Spleen (tissue), 11 donors: ENCODE measurements around the gene TUBB4A. TPM values are rescaled to one million over a fixed set of nuclear protein-coding genes. Genes with fewer than 3 reads are reported as not detected.

Experiments
- DNase-seq: peaks from one replicate; pipeline ENCODE4 v3.0.0-alpha.2; 2020
- H3K27ac ChIP-seq, 8 donors: fragments of 200-600 bp; sonication (generic) in 7 of 8; 1 replicate in 4 of 8; 2 replicates in 4 of 8; pipeline versions ENCODE4 v1.5.0 to v1.8.0; 2016 to 2021; ENCODE audit warnings: inconsistent platforms in 4 of 8, mild to moderate bottlenecking in 4 of 8, moderate library complexity in 1 of 8
- H3K27me3 ChIP-seq, 7 donors: fragments of 200-600 bp; sonication (generic) in 6 of 7; replicated peaks in 1 of 7; 1 replicate in 4 of 7; 2 replicates in 3 of 7; pipeline versions ENCODE4 v1.5.0 to v1.8.0; 2016 to 2021; ENCODE audit warnings: inconsistent platforms in 3 of 7, mild to moderate bottlenecking in 1 of 7
- H3K36me3 ChIP-seq, 6 donors: fragments of 200-600 bp; sonication (generic) in 5 of 6; 1 replicate in 4 of 6; 2 replicates in 2 of 6; pipeline versions ENCODE4 v1.5.0 to v1.8.0; 2016 to 2021; ENCODE audit warnings: inconsistent platforms in 2 of 6
- H3K4me1 ChIP-seq, 6 donors: fragments of 200-600 bp; sonication (generic) in 5 of 6; 1 replicate in 3 of 6; 2 replicates in 3 of 6; pipeline versions ENCODE4 v1.5.0 to v1.8.0; 2016 to 2021; ENCODE audit warnings: inconsistent platforms in 3 of 6
- H3K4me3 ChIP-seq, 8 donors: fragments of 200-600 bp; sonication (generic) in 7 of 8; 1 replicate in 4 of 8; 2 replicates in 4 of 8; pipeline versions ENCODE4 v1.5.0 to v1.8.0; 2016 to 2021; ENCODE audit warnings: inconsistent platforms in 4 of 8, mild to moderate bottlenecking in 4 of 8, moderate library complexity in 2 of 8
- H3K9me3 ChIP-seq, 8 donors: fragments of 200-600 bp; sonication (generic) in 7 of 8; 1 replicate in 4 of 8; 2 replicates in 4 of 8; pipeline versions ENCODE4 v1.5.0 to v1.8.0; 2016 to 2021; ENCODE audit warnings: inconsistent platforms in 4 of 8
- CTCF ChIP-seq, 11 experiments: fragments of 200-600 bp in 7 of 11; fragments of 450-650 bp in 4 of 11; sonication (generic) in 4 of 11; IDR thresholded peaks in 8 of 11; conservative IDR thresholded peaks in 3 of 11; 1 replicate in 7 of 11; 2 replicates in 4 of 11; pipeline versions ENCODE4 v1.4.0 to v1.8.0; 2016 to 2021; ENCODE audit warnings: antibody characterized with exemption in 11 of 11, inconsistent platforms in 4 of 11, mild to moderate bottlenecking in 1 of 11
- POLR2A ChIP-seq, 3 donors: fragments of 450-650 bp; IDR thresholded peaks; one replicate each; pipeline ENCODE4 v1.5.1; 2017; ENCODE audit warnings: antibody characterized with exemption in 3 of 3, mild to moderate bottlenecking in 1 of 3
- POLR2AphosphoS5 ChIP-seq, 3 donors: sonication (generic); formaldehyde crosslinking; IDR thresholded peaks; one replicate each; pipeline ENCODE4 v1.5.1; 2017; ENCODE audit warnings: antibody characterized with exemption in 3 of 3
- WGBS, 5 donors: extraction: QIAGEN DNeasy Blood & Tissue Kit in 3 of 5; methylation state at CpG; one replicate each; pipeline versions ENCODE4 v1.1.5 to v1.1.7; 2013 to 2018; 5-methylcytosine and 5-hydroxymethylcytosine counted together
- intact Hi-C: fragments of 100-400 bp; cut with DNase I; formaldehyde crosslinking; loops from one replicate; pipeline ENCODE4 v1.15.0; 2023; ENCODE audit warnings: low total_unique reads
- polyA plus RNA-seq, 3 donors: library from polyadenylated mRNA; stranded (reverse); fragments of 200-250 nt; gene quantifications; one replicate each; pipeline ENCODE4 v1.2.1, GENCODE V29; 2013
- total RNA-seq, 7 donors: library from RNA; depleted of rRNA in 3 of 7; stranded (reverse); fragments of >200 nt in 3 of 7; fragmentation: NEBNext Ultra II Directional in 4 of 7; extraction: Animal tissue kit (Norgen Biotek cat#: 25700) in 4 of 7; gene quantifications; one replicate each; pipeline versions ENCODE4 v1.1.0 to v1.2.1, GENCODE V29; 2016 to 2021
- donor health status: healthy with polysubstance abuse.
- donor health status: DM: no; HTN: no; CAD: no; lungs with moderate emphysema.
- donor health status: DM: no; HTN: no; CAD: no.
- donor health status: Bipolar disorder and iron deficiency.
- donor health status: healthy.
- donor health status: DM: no; HTN: no; CAD: no.
- donor health status: DM: yes; HTN: yes; CAD: no.

Gene TUBB4A
- total and polyA plus RNA-seq, 10 donors: 1.7 to 23.8 (median 15.8) TPM

DNA sequence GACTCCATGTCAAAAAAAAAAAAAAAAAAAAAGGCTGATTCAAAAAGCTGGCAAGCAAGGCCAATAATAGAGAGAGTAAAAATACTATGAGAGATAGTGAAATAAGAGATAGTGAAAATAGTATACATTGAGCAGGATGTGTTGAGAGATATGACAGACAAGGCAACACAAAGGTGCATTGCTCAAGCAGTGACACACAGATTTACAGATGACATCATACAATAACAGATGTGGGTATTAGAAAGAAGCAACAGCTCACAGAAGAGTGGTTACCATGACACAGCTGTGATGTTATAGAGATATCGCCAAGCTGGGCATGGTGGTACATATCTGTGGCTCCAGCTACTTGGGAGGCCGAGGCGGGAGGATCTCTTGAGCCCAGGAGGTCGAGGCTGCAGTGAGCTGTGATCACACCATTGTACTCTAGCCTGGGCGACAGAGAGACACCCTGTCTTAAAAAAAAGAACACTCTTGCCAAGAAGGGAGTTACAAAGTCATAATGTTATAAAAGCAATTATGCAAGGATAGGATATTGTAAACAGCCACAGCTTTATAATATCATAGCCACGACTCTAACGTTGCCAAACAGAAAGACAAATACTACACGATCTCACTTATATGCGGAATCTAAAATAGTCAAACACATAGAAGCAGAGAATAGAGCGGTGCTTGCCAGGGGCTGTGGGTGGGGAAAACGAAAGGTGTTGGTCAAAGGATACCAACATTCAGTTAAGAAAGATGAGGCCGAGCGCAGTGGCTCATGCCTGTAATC is 39.0 kb upstream of the TUBB4A start:
- peaks cover 4 to 17% (median 10%) of the 10 kb centered on the region in 6 donors for H3K4me1 ChIP-seq
- peaks cover 0 to 3% (median 0%) of the 10 kb centered on the region in 8 donors for H3K9me3 ChIP-seq
- TF ChIP-seq POLR2AphosphoS5 (IDR thresholded peaks at IDR 0.05) (no peak), CTCF (IDR thresholded peaks at IDR 0.05 in 8 of 11, conservative IDR thresholded peaks at IDR 0.05 in 3 of 11) (no peak), POLR2A (IDR thresholded peaks at IDR 0.05) (no peak)
- no peak for DNase-seq
- peaks cover 0 to 4% (median 0%) of the 10 kb centered on the region in 7 donors for H3K27me3 ChIP-seq
- H3K4me3 ChIP-seq: no peak overlapping the region
- H3K27ac ChIP-seq: no peak overlapping the region
- 80 to 88% (median 84%) methylated on average over 13 of the region's 13 CpGs for WGBS, 5 donors
- no peaks in the 10 kb centered on the region for H3K36me3 ChIP-seq
- intact Hi-C loops: no loop called here

- H3K36me3 ChIP-seq: peaks cover 0 to 6% (median 2%) of the 10 kb centered on the region in 6 donors
- intact Hi-C loops: no loop called here
Observed at GRCh38 chr19:6539514-6539913, 37.4 kb upstream of the TUBB4A start.

GRCh38 chr19:6535558-6536137 is 33.5 kb upstream of the TUBB4A start:
- WGBS, 5 donors: 91 to 96% (median 92%) methylated on average over 10 of the region's 10 CpGs
- no peak overlapping the region for H3K4me3 ChIP-seq
- intact Hi-C loops: no loop called here
- no peak for DNase-seq
- peaks cover 0 to 4% (median 0%) of the 10 kb centered on the region in 8 donors for H3K9me3 ChIP-seq
- H3K36me3 ChIP-seq: peaks cover 0 to 7% (median 3%) of the 10 kb centered on the region in 6 donors
- H3K27me3 ChIP-seq: peaks cover 0 to 38% (median 7%) of the 10 kb centered on the region in 7 donors
- H3K27ac ChIP-seq: peak overlapping the region in 4 of 8 donors; percentile 49 to 81 (median 66)
- TF ChIP-seq CTCF (IDR thresholded peaks at IDR 0.05 in 8 of 11, conservative IDR thresholded peaks at IDR 0.05 in 3 of 11) (no peak), POLR2A (IDR thresholded peaks at IDR 0.05) (no peak), POLR2AphosphoS5 (IDR thresholded peaks at IDR 0.05) (no peak)
- H3K4me1 ChIP-seq: peaks cover 8 to 48% (median 32%) of the 10 kb centered on the region in 6 donors

More at GRCh38 chr19:6539514-6539913, 37.4 kb upstream of the TUBB4A start:
- no peak for TF ChIP-seq POLR2A (IDR thresholded peaks at IDR 0.05)
- no peak for TF ChIP-seq CTCF (IDR thresholded peaks at IDR 0.05 in 8 of 11, conservative IDR thresholded peaks at IDR 0.05 in 3 of 11)
- no peak for TF ChIP-seq POLR2AphosphoS5 (IDR thresholded peaks at IDR 0.05)
- peaks cover 0 to 4% (median 0%) of the 10 kb centered on the region in 8 donors for H3K9me3 ChIP-seq
- peaks cover 0 to 5% (median 0%) of the 10 kb centered on the region in 7 donors for H3K27me3 ChIP-seq
- no peak for DNase-seq
- no peak overlapping the region for H3K4me3 ChIP-seq
- H3K27ac ChIP-seq: no peak overlapping the region
- WGBS, 5 donors: 84 to 92% (median 89%) methylated on average over 6 of the region's 6 CpGs
- peaks cover 4 to 22% (median 10%) of the 10 kb centered on the region in 6 donors for H3K4me1 ChIP-seq
